Measurements from ENCODE around the gene FNIP1. TPM values are rescaled to one million over a fixed set of nuclear protein-coding genes. Genes with fewer than 3 reads are reported as not detected.

The FNIP1 gene
- total and polyA plus RNA-seq, 2 experiments from 2014 or later = 10.3 to 25.8 TPM

DNA sequence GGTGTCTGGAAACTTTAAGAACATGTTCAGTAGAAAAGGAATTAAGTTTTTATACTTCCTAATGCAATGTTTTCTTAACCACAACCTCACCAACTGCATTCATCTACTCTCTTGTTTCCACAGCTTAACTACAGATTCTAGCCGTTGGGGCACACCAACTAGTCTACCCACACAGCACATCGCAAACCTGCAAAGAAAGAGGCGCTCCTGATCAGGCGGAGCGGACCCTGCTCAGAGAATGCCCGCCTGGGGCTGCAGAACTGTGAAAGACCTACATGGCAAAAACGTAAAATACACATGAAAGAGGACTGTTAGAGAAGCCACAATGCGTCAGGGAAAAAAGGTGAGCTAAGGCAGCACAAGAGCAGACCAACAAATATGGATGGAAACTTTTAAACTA is 86.4 kb downstream of the FNIP1 start:
- Histone ChIP-seq H3K4me2 (ENCODE audit: unreplicated experiment) (no peak overlapping the region), H3K27me3 (replicated peaks; ENCODE audit: insufficient read depth) (no peaks in the 10 kb centered on the region), H3K27ac (no peak overlapping the region), H3K9me3 (ENCODE audit: low read depth) (no peaks in the 10 kb centered on the region), H3K4me1 (ENCODE audit: insufficient read depth) (no peaks in the 10 kb centered on the region), H3K36me3 (ENCODE audit: low read depth) (peaks cover 33% of the 10 kb centered on the region), H3K79me2 (ENCODE audit: insufficient read depth) (peaks cover 17% of the 10 kb centered on the region), H2AFZ (no peak overlapping the region), H4K20me1 (ENCODE audit: insufficient read depth) (no peaks in the 10 kb centered on the region), H3F3A (ENCODE audit: insufficient read depth) (no peaks in the 10 kb centered on the region), H3K9ac (no peak overlapping the region), H3K4me3 (no peak overlapping the region), H3K9me2 (ENCODE audit: insufficient read depth) (no peaks in the 10 kb centered on the region)
- 93 to 94% methylated on average over 8 of the region's 8 CpGs for WGBS, 2 experiments (ENCODE audit: low coverage in 1 of 2, low lambda C conversion rate in 2 of 2, missing lambda C conversion rate in 2 of 2)
- TF ChIP-seq EZH2 (IDR thresholded peaks at IDR 0.05; ENCODE audit: insufficient read depth, poor library complexity, severe bottlenecking) = no peak
- TF ChIP-seq EZH2phosphoT487 (IDR thresholded peaks at IDR 0.05; ENCODE audit: insufficient read depth, low read depth) = no peak
- no peak for DNase-seq
- in situ Hi-C loops (cut with MboI) = no loop called here

DNA sequence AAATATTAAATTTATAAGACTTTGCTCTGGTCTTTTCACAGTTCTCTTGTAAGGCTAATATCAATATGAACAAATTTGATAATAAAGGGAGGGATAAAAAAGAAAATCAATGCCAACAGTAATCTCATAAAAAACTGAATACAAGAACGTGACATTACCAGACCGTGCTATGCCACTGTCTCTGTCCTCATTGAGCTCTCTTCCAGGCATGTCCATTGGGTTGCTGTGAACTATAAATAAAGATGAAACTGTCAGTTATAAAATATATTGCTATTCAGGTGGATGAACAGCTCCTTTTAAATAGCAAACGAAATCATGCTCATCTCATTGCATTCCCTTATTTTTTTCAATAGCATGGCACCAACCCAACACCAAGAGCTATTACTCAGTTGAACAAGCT is 87.8 kb downstream of the FNIP1 start:
- WGBS, 2 experiments (ENCODE audit: low coverage in 1 of 2, low lambda C conversion rate in 2 of 2, missing lambda C conversion rate in 2 of 2) = 94 to 99% methylated on average over 3 of the region's 3 CpGs

DNA sequence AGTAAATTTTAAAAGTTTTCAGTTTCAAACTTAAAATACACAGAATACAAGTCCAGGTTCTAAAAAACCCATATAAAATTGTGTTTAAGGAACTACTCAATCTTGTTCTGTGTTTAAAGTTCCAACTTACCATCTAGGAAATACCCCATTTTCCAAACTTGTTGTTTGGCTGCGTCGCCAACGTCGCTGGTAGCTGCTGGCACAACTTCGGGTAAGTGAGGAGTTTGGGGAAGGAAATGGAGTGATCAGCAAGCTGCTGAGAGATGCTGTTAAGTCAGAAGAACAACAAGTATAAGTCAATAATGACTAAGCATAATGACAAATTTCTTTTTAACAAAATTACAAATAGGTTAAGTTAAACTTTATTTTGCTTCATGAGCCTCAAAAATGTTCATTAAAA is 90.5 kb downstream of the FNIP1 start:
- in situ Hi-C loops (cut with MboI) = no loop called here
- Histone ChIP-seq H3K9me2 (ENCODE audit: insufficient read depth) (no peaks in the 10 kb centered on the region), H3K9ac (no peak overlapping the region), H3K27ac (no peak overlapping the region), H3K36me3 (ENCODE audit: low read depth) (peaks cover 61% of the 10 kb centered on the region), H3K79me2 (ENCODE audit: insufficient read depth) (no peaks in the 10 kb centered on the region; the same call in 1 of the 2 replicates), H3K4me1 (ENCODE audit: insufficient read depth) (no peaks in the 10 kb centered on the region), H3K4me3 (no peak overlapping the region), H3K4me2 (ENCODE audit: unreplicated experiment) (no peak overlapping the region), H3K9me3 (ENCODE audit: low read depth) (no peaks in the 10 kb centered on the region), H3K27me3 (replicated peaks; ENCODE audit: insufficient read depth) (no peaks in the 10 kb centered on the region), H3F3A (ENCODE audit: insufficient read depth) (no peaks in the 10 kb centered on the region), H4K20me1 (ENCODE audit: insufficient read depth) (no peaks in the 10 kb centered on the region), H2AFZ (no peak overlapping the region)
- DNase-seq = no peak
- WGBS, 2 experiments (ENCODE audit: low coverage in 1 of 2, low lambda C conversion rate in 2 of 2, missing lambda C conversion rate in 2 of 2) = 86 to 91% methylated on average over 5 of the region's 5 CpGs
- TF ChIP-seq EZH2 (IDR thresholded peaks at IDR 0.05; ENCODE audit: insufficient read depth, poor library complexity, severe bottlenecking) (no peak), EZH2phosphoT487 (IDR thresholded peaks at IDR 0.05; ENCODE audit: insufficient read depth, low read depth) (no peak)

More for the DNA sequence above, 87.8 kb downstream of the FNIP1 start:
- Histone ChIP-seq H3K4me2 (ENCODE audit: unreplicated experiment) (no peak overlapping the region), H3K4me3 (no peak overlapping the region), H4K20me1 (ENCODE audit: insufficient read depth) (no peaks in the 10 kb centered on the region), H2AFZ (no peak overlapping the region), H3K9me2 (ENCODE audit: insufficient read depth) (no peaks in the 10 kb centered on the region), H3K36me3 (ENCODE audit: low read depth) (peaks cover 35% of the 10 kb centered on the region), H3K4me1 (ENCODE audit: insufficient read depth) (no peaks in the 10 kb centered on the region), H3K27me3 (replicated peaks; ENCODE audit: insufficient read depth) (no peaks in the 10 kb centered on the region), H3F3A (ENCODE audit: insufficient read depth) (no peaks in the 10 kb centered on the region), H3K79me2 (ENCODE audit: insufficient read depth) (peaks cover 8% of the 10 kb centered on the region; the same call in 1 of the 2 replicates), H3K9me3 (ENCODE audit: low read depth) (no peaks in the 10 kb centered on the region), H3K9ac (no peak overlapping the region), H3K27ac (no peak overlapping the region)
- DNase-seq = no peak
- in situ Hi-C loops (cut with MboI) = no loop called here
- TF ChIP-seq EZH2phosphoT487 (IDR thresholded peaks at IDR 0.05; ENCODE audit: insufficient read depth, low read depth) (no peak), EZH2 (IDR thresholded peaks at IDR 0.05; ENCODE audit: insufficient read depth, poor library complexity, severe bottlenecking) (no peak)

DNA sequence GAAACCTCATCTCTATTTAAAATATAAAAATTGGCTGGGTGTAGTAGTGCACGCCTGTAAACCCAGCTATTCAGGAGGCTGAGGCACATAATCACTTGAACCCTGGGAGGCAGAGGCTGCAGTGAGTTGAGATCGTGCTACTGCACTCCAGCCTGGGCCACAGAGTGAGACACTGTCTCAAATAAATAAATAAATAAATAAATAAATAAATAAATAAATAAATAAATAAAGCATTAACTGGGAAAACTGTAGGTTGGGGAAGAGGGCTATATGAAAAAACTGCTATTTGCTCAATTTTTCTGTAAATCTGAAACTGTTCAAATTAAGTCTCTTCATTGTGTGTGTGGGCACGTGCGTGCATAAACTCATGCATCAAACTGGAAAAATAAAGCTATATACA is 101.9 kb downstream of the FNIP1 start:
- Histone ChIP-seq H3K9me2 (ENCODE audit: insufficient read depth) (no peaks in the 10 kb centered on the region), H3K27me3 (replicated peaks; ENCODE audit: insufficient read depth) (no peaks in the 10 kb centered on the region)

DNA sequence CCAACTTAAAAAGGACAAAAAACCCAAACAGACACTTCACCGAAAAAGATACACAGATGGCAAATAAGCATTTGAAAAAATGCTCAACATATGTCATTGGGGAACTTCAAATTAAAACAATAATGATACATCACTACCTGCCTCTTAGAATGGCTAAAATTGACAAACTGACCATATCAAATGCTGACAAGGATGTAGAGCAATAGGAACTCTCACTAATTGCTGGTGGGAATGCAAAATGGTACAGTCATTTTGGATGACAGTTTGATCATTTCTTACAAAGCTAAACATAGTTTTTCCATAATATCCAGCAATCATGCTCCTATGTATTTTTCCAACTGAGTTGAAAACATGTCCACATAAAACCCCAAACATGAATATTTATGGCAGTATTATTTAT is 102.9 kb downstream of the FNIP1 start:
- Histone ChIP-seq H4K20me1 (ENCODE audit: insufficient read depth) (no peaks in the 10 kb centered on the region), H3K27ac (no peak overlapping the region), H3K9me3 (ENCODE audit: low read depth) (no peaks in the 10 kb centered on the region), H3K36me3 (ENCODE audit: low read depth) (0 out of 2 replicates have a peak, but pooled peaks cover 12% of the 10 kb centered on the region), H2AFZ (no peak overlapping the region), H3K27me3 (replicated peaks; ENCODE audit: insufficient read depth) (no peaks in the 10 kb centered on the region), H3K4me1 (ENCODE audit: insufficient read depth) (no peaks in the 10 kb centered on the region), H3F3A (ENCODE audit: insufficient read depth) (no peaks in the 10 kb centered on the region; the same call in 1 of the 2 replicates), H3K79me2 (ENCODE audit: insufficient read depth) (peaks cover 37% of the 10 kb centered on the region), H3K4me3 (no peak overlapping the region), H3K9me2 (ENCODE audit: insufficient read depth) (no peaks in the 10 kb centered on the region), H3K9ac (no peak overlapping the region), H3K4me2 (ENCODE audit: unreplicated experiment) (no peak overlapping the region)
- in situ Hi-C loops (cut with MboI) = no loop called here
- no peak for DNase-seq
- 14 to 24% methylated on average over 1 of the region's 1 CpG for WGBS, 2 experiments (ENCODE audit: low coverage in 1 of 2, low lambda C conversion rate in 2 of 2, missing lambda C conversion rate in 2 of 2)
- TF ChIP-seq EZH2phosphoT487 (IDR thresholded peaks at IDR 0.05; ENCODE audit: insufficient read depth, low read depth) (no peak), EZH2 (IDR thresholded peaks at IDR 0.05; ENCODE audit: insufficient read depth, poor library complexity, severe bottlenecking) (no peak)

More for the DNA sequence above, 101.9 kb downstream of the FNIP1 start:
- WGBS, 2 experiments (ENCODE audit: low coverage in 1 of 2, low lambda C conversion rate in 2 of 2, missing lambda C conversion rate in 2 of 2) = 97 to 98% methylated on average over 4 of the region's 4 CpGs
- Histone ChIP-seq H3K9ac (no peak overlapping the region), H4K20me1 (ENCODE audit: insufficient read depth) (no peaks in the 10 kb centered on the region), H3F3A (ENCODE audit: insufficient read depth) (no peaks in the 10 kb centered on the region), H3K4me2 (ENCODE audit: unreplicated experiment) (no peak overlapping the region), H3K36me3 (ENCODE audit: low read depth) (0 out of 2 replicates have a peak, but pooled peaks cover 15% of the 10 kb centered on the region), H3K27ac (no peak overlapping the region), H3K4me3 (no peak overlapping the region), H3K79me2 (ENCODE audit: insufficient read depth) (peaks cover 31% of the 10 kb centered on the region), H2AFZ (no peak overlapping the region), H3K4me1 (ENCODE audit: insufficient read depth) (no peaks in the 10 kb centered on the region), H3K9me3 (ENCODE audit: low read depth) (no peaks in the 10 kb centered on the region)
- in situ Hi-C loops (cut with MboI) = no loop called here
- no peak for DNase-seq
- TF ChIP-seq EZH2 (IDR thresholded peaks at IDR 0.05; ENCODE audit: insufficient read depth, poor library complexity, severe bottlenecking) (no peak), EZH2phosphoT487 (IDR thresholded peaks at IDR 0.05; ENCODE audit: insufficient read depth, low read depth) (no peak)

Data from GM23248 (cell line).